ENCODE measurements around the gene MCC.

Gene MCC

DNA sequence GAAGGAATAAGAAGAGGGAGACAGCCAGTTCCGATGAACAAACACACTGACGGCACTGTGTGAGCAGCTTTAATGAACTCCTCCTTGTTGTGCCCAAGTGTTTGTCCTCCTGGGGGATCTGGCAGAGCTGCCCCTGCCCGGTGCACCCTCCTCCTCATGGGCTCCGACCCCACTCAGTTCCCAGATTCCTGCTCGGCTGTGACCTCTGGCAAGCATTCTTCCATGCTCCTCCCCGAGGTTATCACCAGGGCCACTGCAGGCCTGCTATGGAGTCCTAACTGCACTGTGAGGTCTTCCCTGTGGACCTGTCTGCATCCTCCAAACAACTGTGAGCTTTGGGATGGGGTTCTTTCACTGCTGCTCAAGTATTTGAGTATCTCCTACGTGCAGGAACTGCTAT is 369.5 kb downstream of the MCC start:
- H3K4me3 ChIP-seq (ENCODE audit: low read length) = no peak overlapping the region
- TF ChIP-seq ZNF274 (IDR thresholded peaks at IDR 0.05; ENCODE audit: low read depth, low read length) = no peak

DNA sequence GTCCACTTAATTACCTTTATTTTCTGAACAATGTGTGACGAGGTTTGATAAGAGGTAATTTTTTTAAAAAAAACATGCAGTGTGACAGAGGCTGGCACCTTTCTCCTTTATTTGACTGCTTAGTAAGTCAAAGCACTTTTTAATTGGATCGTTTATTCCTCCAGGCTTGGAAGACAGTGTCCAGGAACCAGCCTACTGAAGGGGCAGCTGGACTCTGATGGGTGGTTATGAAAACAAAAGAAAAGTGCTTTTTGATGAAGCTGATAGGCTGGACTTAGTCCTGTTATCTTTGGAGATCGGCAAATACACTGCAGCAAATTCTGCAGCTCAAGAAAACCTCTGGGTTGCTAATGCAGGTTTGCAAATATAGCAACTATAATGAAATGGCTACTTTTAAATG is 370.0 kb downstream of the MCC start:
- no peak overlapping the region for H3K4me3 ChIP-seq (ENCODE audit: low read length)
- TF ChIP-seq ZNF274 (IDR thresholded peaks at IDR 0.05; ENCODE audit: low read depth, low read length) = no peak

DNA sequence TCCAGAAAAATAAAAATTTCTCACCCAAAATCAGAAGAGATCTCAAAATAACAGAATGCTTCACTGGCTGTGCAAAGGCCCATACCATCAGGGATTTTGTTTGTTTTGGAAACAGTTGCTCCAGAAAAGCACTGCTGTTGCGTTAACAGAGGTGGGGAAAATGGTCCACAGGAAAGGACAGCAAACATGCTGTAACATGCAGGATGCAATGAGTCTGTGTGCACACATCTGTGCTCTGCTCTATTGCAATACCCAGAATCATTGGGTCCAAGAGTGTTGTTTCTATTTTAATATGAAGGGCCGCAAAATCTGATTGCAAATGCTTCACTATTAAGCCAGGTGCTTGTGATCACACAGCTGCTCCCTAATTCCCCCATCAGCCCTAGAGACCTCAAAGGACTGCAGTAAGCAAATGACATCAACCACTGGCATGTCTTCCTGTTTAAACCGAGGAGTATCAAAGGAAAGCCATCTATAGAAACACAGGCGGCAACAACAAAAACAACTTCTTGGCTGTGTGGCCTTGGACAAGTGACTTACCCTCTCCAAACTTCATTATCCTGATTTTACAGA is 370.6 kb downstream of the MCC start:
- no peak for TF ChIP-seq ZNF274 (IDR thresholded peaks at IDR 0.05; ENCODE audit: low read depth, low read length)
- no peak overlapping the region for H3K4me3 ChIP-seq (ENCODE audit: low read length)

DNA sequence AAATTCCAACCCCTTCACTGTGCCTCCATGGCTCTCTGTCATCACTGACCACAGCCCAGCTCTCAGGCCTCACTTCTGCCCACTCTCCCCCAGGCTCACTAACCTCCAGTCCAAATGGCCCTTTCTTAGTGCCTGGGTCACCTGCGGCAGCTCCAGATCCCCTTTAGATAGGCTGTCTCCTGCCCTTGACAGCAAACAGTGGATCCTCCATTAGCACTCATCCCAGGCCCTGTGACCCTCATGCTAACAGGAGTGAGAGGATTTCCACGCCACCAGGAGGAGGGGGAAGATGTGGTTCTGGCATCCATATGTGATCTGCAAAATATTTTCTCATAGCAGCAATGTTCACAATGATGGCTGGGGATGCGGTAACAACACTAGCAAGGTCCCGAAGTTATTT is 372.3 kb downstream of the MCC start:
- no peak overlapping the region for H3K4me3 ChIP-seq (ENCODE audit: low read length)
- no peak for TF ChIP-seq ZNF274 (IDR thresholded peaks at IDR 0.05; ENCODE audit: low read depth, low read length)

DNA sequence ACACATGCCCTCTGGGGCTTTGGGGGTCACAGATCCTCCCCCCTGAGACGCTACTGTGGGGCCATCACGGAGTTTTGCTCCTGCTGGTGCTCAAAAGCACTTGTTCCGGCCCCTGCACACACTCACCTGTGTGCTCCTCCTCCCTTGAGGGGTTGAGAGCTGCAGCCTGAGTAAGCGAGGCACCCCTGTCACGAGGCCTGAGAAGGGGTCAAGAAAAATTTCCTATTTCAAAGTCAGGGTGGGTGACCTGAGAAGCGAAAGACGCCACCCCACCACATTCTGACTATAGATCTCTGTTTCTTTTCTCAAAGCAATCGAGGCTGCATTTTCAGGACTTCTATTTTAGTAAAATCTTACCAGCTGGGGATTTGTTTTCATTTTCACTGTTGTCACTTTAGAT is 373.2 kb downstream of the MCC start:
- TF ChIP-seq ZNF274 (IDR thresholded peaks at IDR 0.05; ENCODE audit: low read depth, low read length) = no peak
- no peak overlapping the region for H3K4me3 ChIP-seq (ENCODE audit: low read length)

DNA sequence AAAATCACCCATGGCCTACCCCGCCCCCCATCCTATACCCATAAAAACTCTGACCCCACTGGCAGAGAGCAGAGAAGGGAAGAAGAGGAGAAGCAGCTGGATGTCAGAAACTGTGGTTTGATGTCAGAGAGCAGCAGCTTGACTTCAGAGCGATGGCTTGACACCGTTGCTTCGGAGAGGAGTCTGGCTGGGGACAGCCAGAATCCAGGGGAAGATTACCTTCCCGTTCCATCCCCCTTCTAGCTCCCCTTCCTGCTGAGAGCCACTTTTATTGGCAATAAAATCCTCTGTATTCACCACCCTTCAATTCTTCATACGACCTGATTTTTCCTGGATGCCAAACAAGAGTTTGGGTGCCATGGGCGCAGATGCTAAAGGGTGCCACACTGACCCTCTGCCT is 373.7 kb downstream of the MCC start:
- H3K4me3 ChIP-seq (ENCODE audit: low read length) = no peak overlapping the region
- no peak for TF ChIP-seq ZNF274 (IDR thresholded peaks at IDR 0.05; ENCODE audit: low read depth, low read length)

DNA sequence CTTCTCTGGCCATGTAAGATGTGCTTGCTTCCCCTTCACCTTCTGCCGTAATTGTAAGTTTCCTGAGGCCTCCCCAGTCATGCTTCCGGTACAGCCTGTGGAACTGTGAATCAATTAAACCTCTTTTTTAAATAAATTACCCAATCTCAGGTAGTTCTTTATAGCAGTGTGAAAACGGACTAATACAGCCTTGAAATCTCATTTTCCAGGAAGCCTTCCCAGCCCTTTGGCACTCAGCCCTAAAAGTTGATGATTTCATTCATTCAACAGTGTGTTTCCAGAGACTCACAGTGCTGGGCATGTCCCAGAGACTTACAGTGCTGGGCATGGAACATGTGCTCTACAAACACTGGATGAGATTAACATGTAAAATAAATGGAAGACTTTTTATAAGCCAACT is 375.8 kb downstream of the MCC start:
- no peak for TF ChIP-seq ZNF274 (IDR thresholded peaks at IDR 0.05; ENCODE audit: low read depth, low read length)
- no peak overlapping the region for H3K4me3 ChIP-seq (ENCODE audit: low read length)

DNA sequence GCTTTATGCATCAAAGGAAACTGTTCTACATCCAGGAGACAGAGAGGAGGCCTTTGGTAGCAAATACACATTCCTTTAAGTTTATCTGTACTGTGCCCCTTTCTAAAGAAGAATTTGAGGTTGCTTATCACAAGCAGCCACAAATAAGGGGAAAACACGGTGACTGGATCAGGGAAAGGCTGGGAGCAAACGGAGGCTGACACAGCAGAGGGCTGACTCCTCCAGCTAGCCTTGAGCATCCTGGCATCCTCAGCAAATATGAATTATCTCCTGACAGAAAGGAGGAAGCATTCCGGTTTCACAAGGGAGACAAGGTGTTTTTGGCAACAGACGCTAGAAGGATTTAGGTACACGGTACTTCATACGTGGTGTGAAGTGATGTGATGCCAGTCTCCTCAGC is 378.1 kb downstream of the MCC start:
- no peak for TF ChIP-seq ZNF274 (IDR thresholded peaks at IDR 0.05; ENCODE audit: low read depth, low read length)
- H3K4me3 ChIP-seq (ENCODE audit: low read length) = no peak overlapping the region

DNA sequence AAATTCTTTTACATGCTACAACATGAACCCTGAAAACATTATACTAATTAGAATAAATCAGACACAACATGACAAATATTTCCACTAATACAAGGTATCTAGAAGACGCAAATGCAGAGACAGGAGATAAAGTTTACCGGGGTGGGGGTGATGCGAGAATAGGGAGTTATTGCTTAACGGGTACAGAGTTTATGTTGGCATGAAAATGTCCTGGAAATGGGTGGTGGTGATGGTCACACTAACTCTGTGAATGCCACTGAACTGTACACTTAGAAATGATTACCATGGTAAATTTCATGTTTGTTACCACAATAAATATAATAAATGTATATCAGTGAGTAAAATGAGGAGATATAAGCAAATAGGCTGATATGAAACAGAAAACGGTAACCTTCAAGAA is 378.9 kb downstream of the MCC start:
- no peak for TF ChIP-seq ZNF274 (IDR thresholded peaks at IDR 0.05; ENCODE audit: low read depth, low read length)

DNA sequence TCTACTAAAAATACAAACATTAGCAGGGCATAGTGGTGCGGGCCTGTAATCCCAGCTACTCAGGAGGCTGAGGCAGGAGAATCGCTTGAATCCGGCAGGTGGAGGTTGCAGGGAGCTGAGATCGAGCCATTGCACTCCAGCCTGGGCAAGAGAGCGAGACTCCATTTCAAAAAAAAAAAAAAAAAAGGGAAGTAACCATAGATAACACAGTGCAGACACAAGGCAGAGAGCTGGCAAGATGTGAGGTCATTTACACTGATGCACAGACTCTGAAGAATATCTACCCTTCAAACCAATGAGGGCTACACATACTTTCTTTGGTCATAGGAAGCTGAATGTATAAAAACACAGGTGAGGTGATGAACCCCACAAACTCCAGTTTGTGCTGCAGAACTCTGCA is 379.8 kb downstream of the MCC start:
- H3K4me3 ChIP-seq (ENCODE audit: low read length) = no peak overlapping the region
- no peak for TF ChIP-seq ZNF274 (IDR thresholded peaks at IDR 0.05; ENCODE audit: low read depth, low read length)

More for the DNA sequence above, 378.9 kb downstream of the MCC start:
- no peak overlapping the region for H3K4me3 ChIP-seq (ENCODE audit: low read length)

DNA sequence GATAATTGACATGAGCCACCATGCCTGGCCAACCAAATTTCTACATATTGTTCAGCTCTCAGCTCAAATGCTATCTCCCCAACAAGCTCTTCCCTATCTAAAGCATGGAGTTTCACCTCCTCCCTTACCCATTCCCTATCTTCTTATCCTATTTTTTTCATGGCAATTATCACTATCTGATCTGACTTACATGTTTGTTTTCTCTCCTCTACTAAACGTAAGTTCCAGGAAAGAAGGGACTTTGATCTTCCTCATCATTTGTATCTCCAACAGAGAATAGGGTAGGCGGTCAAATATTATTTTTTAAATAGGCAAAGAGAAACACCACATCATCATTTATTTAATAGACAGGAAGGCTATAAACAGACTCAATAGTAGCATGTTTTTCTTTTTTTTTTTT is 381.4 kb downstream of the MCC start:
- no peak overlapping the region for H3K4me3 ChIP-seq (ENCODE audit: low read length)
- no peak for TF ChIP-seq ZNF274 (IDR thresholded peaks at IDR 0.05; ENCODE audit: low read depth, low read length)

DNA sequence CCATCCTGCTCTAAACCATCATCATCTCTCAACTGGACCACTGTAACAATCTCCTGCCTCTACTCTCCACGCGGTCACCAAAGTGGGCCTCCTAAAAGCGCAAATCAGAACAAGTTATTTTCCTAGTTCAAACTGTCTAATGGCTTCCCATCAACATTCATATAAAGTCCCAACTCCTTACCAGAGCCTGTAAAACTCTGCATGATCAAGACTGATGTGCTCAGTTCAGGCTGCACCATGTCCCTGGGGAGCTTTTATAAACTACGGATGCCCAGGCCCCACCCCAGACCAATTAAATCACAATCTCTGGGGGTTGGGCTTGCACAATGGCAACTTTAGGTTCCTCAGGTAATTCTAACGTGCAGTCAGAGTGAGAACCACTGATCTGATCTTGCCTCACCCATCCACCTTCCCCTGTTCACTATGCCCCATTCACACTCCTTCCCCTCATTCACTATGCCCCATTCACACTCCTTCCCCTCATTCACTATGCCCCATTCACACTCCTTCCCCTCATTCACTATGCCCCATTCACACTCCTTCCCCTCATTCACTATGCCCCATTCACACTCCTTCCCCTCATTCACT is 382.5 kb downstream of the MCC start:
- H3K4me3 ChIP-seq (ENCODE audit: low read length) = no peak overlapping the region
- no peak for TF ChIP-seq ZNF274 (IDR thresholded peaks at IDR 0.05; ENCODE audit: low read depth, low read length)

DNA sequence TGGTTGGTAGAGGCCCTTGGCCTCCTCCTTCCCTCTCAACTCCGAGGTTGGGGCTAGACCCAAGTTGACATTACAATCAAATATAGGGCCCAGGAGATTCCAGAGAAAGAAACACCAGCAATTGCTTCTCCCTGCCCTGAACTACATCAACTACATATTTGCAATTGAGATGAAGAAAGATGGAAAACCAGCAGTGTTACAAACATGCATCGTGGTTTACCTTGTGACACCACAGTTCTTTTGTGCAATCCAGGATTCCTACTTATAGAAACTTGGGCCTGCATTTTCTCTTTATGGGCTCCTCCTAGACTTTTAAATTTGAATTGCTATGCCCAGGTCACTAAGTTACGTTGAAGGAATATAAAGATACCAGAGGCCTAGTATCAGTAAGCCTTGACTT is 384.9 kb downstream of the MCC start:
- no peak for TF ChIP-seq ZNF274 (IDR thresholded peaks at IDR 0.05; ENCODE audit: low read depth, low read length)
- H3K4me3 ChIP-seq (ENCODE audit: low read length) = no peak overlapping the region

DNA sequence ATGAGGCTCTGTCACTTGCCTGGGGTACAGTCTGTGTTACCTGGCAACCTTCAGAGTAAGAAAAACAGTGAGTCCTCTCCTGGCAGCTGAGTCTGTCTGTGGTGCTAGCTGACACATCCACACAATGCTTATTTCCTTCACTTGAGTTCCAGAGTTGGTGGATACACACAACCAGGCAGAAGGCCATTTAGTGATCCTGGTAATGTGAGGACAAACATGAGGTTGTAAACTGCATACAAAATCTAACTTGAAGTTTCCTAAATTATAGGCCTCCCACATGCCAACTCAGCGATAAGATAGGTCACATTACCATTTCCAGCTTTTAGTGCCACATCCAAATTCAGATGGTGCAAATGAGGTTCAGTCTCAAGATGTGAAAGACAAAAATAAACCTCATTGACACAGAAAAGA is 386.1 kb downstream of the MCC start:
- no peak for TF ChIP-seq ZNF274 (IDR thresholded peaks at IDR 0.05; ENCODE audit: low read depth, low read length)
- H3K4me3 ChIP-seq (ENCODE audit: low read length) = no peak overlapping the region

DNA sequence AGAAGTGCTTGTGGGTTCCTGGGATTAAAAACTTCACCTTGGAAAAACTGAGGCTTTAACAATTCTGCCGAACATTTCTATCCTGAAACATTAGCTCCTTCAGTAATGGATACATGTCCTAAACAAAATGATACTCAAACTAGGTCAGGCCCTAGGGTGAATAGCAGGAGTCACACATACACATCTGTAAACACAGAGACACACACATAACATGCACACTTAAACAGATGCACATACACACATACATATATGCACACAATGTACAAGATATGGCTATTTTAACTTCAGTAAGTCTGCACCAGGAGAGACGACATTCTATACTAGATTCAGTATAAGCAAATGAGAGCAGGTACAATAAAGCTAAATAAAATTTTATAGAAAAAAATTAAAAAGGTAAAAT is 387.3 kb downstream of the MCC start:
- no peak for TF ChIP-seq ZNF274 (IDR thresholded peaks at IDR 0.05; ENCODE audit: low read depth, low read length)
- H3K4me3 ChIP-seq (ENCODE audit: low read length) = no peak overlapping the region

DNA sequence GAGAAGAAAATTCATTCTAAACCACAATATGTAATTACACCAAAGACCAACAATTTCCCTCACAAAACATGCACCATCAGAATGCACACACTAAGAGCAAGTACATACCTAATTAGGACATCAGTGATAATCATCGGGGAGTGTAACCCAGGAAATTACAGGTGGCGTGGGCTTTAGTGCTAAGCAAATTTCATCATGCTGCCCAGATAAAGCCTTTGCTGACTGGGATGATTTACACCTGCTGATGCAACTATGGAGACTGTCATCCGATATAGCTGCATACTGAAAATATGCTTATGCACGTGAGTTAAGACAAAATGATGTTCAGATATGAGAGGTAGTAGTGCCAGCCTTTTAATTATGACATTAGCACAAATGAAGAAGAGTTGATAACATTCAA is 388.4 kb downstream of the MCC start:
- TF ChIP-seq ZNF274 (IDR thresholded peaks at IDR 0.05; ENCODE audit: low read depth, low read length) = no peak
- no peak overlapping the region for H3K4me3 ChIP-seq (ENCODE audit: low read length)

All from GM08714 (cell line).